Left forelimb (tissue), 1 donor: ENCODE results near the gene ZHX3.
"Not testable (repeated sequence)": the region's sequence is repeated elsewhere in the genome, so short reads cannot be mapped to it uniquely, and the experiment has no call there.

Experiments used
- DNase-seq: peaks from one replicate; pipeline ENCODE4 v3.0.0-alpha.2; 2018; ENCODE audit warnings: low spot score

Gene ZHX3

DNA sequence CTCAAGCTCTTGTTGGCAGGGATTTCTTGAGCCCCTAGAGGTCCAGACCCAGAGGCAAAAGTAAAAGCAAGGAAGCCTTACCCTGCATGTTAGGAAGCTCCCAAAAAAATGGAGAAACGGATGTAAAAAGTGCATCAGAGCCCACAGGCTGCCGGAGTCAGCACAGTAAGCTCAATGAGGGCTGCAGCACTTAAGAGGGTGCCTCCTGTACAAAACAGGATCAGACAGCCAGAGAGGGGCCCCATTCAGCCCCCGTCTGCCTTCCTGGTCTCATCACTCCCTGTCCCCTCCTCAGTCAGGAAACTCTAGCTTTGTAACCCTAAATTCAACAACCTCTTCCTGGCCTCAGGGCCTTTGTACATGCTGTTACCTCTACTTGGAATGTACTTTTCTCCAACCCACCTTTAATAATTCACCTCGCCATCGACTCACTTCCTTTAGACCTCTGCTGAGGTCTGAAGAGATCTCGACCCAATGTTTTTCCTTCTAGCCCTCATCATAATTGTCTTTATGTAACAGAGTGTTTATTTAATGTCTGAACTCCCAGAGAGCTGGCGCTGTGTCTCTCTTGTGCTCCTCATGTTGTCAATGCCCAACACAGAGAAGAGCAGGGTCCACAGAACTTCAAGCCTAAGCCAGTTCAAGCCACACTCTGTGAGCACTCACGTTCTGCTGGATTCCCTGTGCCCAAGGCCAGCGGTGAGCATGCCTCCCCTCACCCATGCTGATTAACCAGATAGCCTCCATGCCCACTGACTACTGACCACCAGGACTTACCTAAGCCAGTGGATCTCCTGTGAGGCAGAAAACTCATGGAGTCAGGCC is 183.0 kb downstream of the ZHX3 start:
- DNase-seq, result no peak

DNA sequence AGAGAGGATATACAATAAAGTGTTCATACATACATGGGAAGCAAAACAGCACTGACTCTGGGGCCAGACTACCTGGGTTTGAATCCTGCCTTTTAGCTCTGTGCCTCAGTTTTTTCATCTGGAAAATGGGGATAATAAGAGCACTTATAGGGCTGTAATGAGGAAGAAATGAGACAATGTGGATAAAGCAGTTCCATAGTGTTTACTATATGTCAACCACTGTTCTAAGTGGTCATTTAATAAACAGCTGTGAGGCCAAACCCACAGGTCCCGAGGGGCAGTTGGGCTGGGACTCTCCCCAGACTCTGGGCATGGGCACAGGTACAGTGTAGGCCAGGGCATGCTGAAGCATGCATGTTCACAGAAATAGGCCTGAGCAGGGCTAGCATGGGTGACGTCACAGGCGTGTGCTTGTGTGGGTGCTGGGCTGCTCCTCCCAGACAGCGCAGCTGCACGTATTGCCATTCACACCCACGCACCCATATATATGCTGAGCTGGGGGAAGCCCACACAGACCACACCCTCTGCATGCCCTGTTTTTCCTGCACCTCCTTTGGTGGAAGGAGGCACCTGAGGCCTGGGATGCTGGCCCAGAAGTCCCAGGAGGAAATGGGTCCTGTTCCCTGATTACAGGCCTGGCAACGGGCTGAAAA is 183.7 kb downstream of the ZHX3 start:
- DNase-seq, result no peak

DNA sequence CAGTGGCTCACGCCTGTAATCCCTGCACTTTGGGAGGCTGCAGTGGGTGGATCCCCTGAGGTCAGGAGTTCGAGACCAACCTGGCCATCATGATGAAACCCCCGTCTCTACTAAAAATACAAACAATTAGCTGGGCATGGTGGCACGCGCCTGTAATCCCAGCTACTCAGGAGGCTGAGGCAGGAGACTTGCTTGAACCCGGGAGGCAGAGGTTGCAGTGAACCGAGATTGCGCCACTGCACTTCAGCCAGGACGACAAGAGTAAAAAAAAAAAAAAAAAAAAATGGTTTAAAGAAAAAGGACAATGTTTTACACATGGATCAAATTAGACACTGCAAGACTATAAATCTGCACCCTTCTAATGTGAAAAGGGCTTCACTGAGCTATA is 185.1 kb downstream of the ZHX3 start:
- DNase-seq, result not testable (repeated sequence)

DNA sequence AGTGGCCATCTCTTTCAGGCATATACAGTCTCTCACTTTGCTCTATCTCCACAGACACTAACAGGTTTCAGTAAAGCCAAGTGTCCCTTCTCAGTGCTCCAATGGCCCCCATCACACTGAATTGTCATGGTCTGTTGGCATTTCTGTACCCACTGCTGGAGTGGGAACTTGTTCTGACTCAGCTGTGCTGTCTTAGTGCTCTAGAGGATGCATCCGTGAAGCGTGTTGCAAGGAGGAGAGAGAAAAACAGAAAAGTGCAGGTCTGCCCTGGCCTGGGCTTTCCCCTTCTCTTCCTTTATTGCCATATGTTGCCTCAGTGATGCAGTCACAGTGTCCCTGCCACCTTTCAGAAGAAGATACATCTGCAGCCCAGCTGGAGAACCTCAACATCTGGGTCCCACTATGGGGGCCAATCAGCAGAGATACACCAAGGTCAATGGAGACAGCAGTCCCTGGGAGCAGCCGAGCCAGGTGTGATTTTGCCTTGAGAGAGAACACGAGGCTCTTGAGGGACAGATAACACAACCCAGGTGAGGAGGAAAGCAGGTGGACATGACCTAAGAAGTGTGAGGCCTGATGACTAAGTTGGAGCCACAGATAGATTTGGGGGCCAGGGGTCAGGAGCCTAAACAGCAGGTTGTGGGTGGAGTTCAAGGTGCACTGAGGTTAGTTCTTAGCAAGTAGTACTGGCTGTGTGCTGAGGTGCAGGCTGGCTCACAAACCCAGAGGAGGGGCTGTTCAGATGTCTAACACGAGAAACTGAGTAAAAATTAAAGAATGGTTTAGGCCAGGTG is 185.7 kb downstream of the ZHX3 start:
- DNase-seq, result no peak
